ENCODE results near the gene NSMF. TPM values are rescaled to one million over a fixed set of nuclear protein-coding genes. Genes with fewer than 3 reads are reported as not detected.

Gene NSMF
- total and polyA plus RNA-seq, 2 of the 4 experiments (the other 2 are of a cell fraction), result 7.7 to 40.9 TPM

DNA sequence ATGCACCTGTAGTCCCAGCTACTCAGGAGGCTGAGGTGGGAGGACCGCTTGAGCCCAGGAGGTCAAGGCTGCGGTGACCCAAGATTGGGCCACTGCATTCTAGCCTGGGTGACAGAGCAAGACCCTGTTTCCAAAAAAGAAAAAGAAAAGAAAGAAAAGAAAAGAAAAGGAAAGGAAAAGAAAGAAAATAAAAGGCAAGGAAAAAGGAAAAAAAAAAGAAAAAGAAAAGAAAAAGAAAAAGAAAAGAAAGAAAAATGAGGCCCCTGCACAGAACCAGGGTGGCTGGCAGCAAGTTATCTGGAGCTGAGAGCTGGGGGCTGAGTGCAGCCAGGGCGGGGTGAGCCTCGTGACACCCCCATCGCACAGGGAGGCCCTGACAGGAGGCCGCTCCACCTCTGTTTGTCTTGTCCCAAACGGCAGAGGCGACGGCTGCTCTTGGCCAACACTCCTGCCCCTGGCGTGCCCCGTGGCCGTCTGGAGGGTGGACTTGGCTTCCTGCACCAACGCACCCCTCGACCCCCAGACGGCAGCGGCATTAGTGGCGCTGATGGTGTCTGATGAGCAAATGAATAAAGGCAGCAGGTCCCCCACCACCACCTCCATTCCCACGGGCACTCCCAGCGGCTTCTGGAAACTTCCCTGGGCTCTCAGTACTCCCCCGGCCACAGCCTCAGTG lies 52.9 kb downstream of the NSMF start (continued):
- TF ChIP-seq CEBPB (IDR thresholded peaks at IDR 0.05; ENCODE audit: low read depth, low read length), result no peak

DNA sequence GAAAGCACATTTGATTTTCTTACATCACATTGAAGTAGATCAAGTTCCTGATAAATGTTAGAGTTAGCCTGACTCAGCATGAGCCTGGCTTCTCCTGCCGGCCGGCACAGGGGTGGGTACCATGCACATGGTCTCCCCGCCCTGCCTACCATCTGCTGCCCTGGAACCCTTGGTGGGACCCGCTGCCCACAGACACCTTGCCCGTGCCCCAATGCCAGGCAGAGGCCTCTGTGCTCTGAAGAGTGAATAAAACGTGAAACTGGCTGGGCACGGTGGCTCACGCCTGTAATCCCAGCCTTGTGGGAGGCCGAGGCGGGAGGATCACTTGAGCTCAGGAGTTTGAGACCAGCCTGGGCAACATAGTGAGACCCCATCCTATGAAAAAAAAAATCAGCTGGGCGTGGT lies 53.5 kb downstream of the NSMF start:
- 100% methylated on average over 6 of the region's 11 CpGs; no CpG with 5 or more reads in 1 of the 2 experiments for WGBS, 2 experiments (ENCODE audit: extremely low coverage in 2 of 2, insufficient read length in 1 of 2)
- H3K79me1 ChIP-seq (ENCODE audit: low read depth in 1 of 2, low read length in 2 of 2), result peaks cover 0 to 4% of the 10 kb centered on the region in 2 experiments; a peak in 2 of 4 replicates
- H3K4ac ChIP-seq (ENCODE audit: low read depth, low read length), result no peak overlapping the region
- dilution Hi-C loops (cut with HindIII; ENCODE audit: low sequenced_read_pairs, unreplicated experiment), result no loop called here
- BruUV-seq (replicated peaks), result no TSS peak
- no peak overlapping the region for H3K56ac ChIP-seq (ENCODE audit: extremely low read depth, insufficient read depth, low read length)
- no peaks in the 10 kb centered on the region for H3K27me3 ChIP-seq (ENCODE audit: control insufficient read depth, insufficient read depth, low read length)
- H3K36me3 ChIP-seq (ENCODE audit: control insufficient read depth, insufficient read depth, low read length), result no peaks in the 10 kb centered on the region
- no peak overlapping the region for H2AK5ac ChIP-seq (ENCODE audit: low read depth, low read length)
- no peak overlapping the region for H4K8ac ChIP-seq (ENCODE audit: low read depth in 2 of 2, low read length in 2 of 2)
- in situ Hi-C loops (cut with MboI; ENCODE audit: low sequenced_read_pairs), result no loop called here
- H3K14ac ChIP-seq (replicated peaks; ENCODE audit: low read depth, low read length), result no peak overlapping the region
- no peak overlapping the region for H2BK15ac ChIP-seq (ENCODE audit: low read depth, low read length)
- ATAC-seq (ENCODE audit: low read depth) (no peak), DNase-seq (peak; percentile 10)
- intact Hi-C loops (cut with micrococcal nuclease), result loop anchor here (2.0 kb wide), 1 partner anchor 105 kb away; no protein-coding TSS in a partner anchor
- H3K4me2 ChIP-seq (ENCODE audit: low read depth, low read length), result no peak overlapping the region
- H2BK120ac ChIP-seq (ENCODE audit: low read depth, low read length), result no peak overlapping the region
- H3K9ac ChIP-seq (ENCODE audit: low read depth, low read length), result no peak overlapping the region
- H3K9me1 ChIP-seq (ENCODE audit: insufficient read depth, low read length), result no peaks in the 10 kb centered on the region
- H3K27ac ChIP-seq (ENCODE audit: insufficient read depth, low read length), result no peak overlapping the region
- H4K5ac ChIP-seq (ENCODE audit: low read depth, low read length), result no peak overlapping the region
- no peak overlapping the region for H2BK5ac ChIP-seq (ENCODE audit: low read depth, low read length, poor library complexity, severe bottlenecking)
- no peak overlapping the region for H3K18ac ChIP-seq (ENCODE audit: low read depth, low read length)
- ChIA-PET CTCF (interaction anchor here (0.6 kb wide), 1 partner anchor 39 kb away, joined by 3 read pairs; no protein-coding TSS in a partner anchor), POLR2A (ENCODE audit: unreplicated experiment) (no interaction called here)
- H3K9me3 ChIP-seq (ENCODE audit: control insufficient read depth, insufficient read depth, low read length), result no peaks in the 10 kb centered on the region
- no peak overlapping the region for H3K23ac ChIP-seq (ENCODE audit: low read depth, low read length)
- H3K4me3 ChIP-seq (ENCODE audit: insufficient read depth, low read depth, low read length), result no peak overlapping the region
- no peak overlapping the region for H4K91ac ChIP-seq (ENCODE audit: insufficient read depth, low read depth, low read length)
- H2AK9ac ChIP-seq (replicated peaks; ENCODE audit: low read depth, low read length, poor library complexity), result no peak overlapping the region
- peaks cover 8% of the 10 kb centered on the region; the same call in 1 of the 2 replicates for H3K4me1 ChIP-seq (ENCODE audit: control insufficient read depth, insufficient read depth, low read length)
- H2BK20ac ChIP-seq (ENCODE audit: low read depth, low read length), result no peak overlapping the region
- H2AFZ ChIP-seq (replicated peaks; ENCODE audit: low read length, poor library complexity), result no peak overlapping the region
- H4K20me1 ChIP-seq (ENCODE audit: insufficient read depth, low read length), result no peaks in the 10 kb centered on the region
- no peak for TF ChIP-seq FOS (IDR thresholded peaks at IDR 0.05; ENCODE audit: low read depth, low read length)
- no peak for TF ChIP-seq MAZ (IDR thresholded peaks at IDR 0.05; ENCODE audit: borderline replicate concordance, low read depth, low read length)
- no peak for TF ChIP-seq NFE2L2 (IDR thresholded peaks at IDR 0.05; ENCODE audit: low read depth, low read length)
- no peak for TF ChIP-seq CTCF (conservative IDR thresholded peaks at IDR 0.05; ENCODE audit: low read depth, low read length)
- no peak for TF ChIP-seq RCOR1 (IDR thresholded peaks at IDR 0.05; ENCODE audit: insufficient replicate concordance, low read length)
- no peak for TF ChIP-seq SMC3 (IDR thresholded peaks at IDR 0.05; ENCODE audit: low read depth, low read length)
- TF ChIP-seq CHD1 (IDR thresholded peaks at IDR 0.05; ENCODE audit: low read depth, low read length), result no peak
- TF ChIP-seq ELK1 (IDR thresholded peaks at IDR 0.05; ENCODE audit: borderline replicate concordance, low read depth, low read length), result no peak
- TF ChIP-seq CEBPB (IDR thresholded peaks at IDR 0.05; ENCODE audit: low read depth, low read length), result no peak
- no peak for TF ChIP-seq MAFK (IDR thresholded peaks at IDR 0.05; ENCODE audit: low read depth, low read length)
- TF ChIP-seq RFX5 (IDR thresholded peaks at IDR 0.05; ENCODE audit: low read depth, low read length), result no peak
- TF ChIP-seq BHLHE40 (IDR thresholded peaks at IDR 0.05; ENCODE audit: low read depth, low read length), result no peak
- TF ChIP-seq POLR2A (IDR thresholded peaks at IDR 0.05; ENCODE audit: low read depth, low read length), result no peak
- TF ChIP-seq MXI1 (IDR thresholded peaks at IDR 0.05; ENCODE audit: borderline replicate concordance, low read depth, low read length), result no peak
- no peak for TF ChIP-seq RAD21 (IDR thresholded peaks at IDR 0.05; ENCODE audit: low read length)

Data from IMR-90 (cell line).